Neural cell (in vitro differentiated cells): ENCODE data around the gene KDM3B. TPM values are rescaled to one million over a fixed set of nuclear protein-coding genes. Genes with fewer than 3 reads are reported as not detected.
A peak's percentile ranks its signal among the peaks of the same experiment; 100 is the strongest.
"Not testable (repeated sequence)": the region's sequence is repeated elsewhere in the genome, so short reads cannot be mapped to it uniquely, and the experiment has no call there.

Source experiments
- H2AFZ ChIP-seq: fragments of 200-600, 300-800 bp; sonication (generic), shearing (Covaris generic); 2 replicates; pipeline ENCODE4 v1.6.0; 2014; ENCODE audit warnings: low read depth, mild to moderate bottlenecking, antibody characterized with exemption, low read length, moderate library complexity
- H3F3A ChIP-seq: fragments of 200-600 bp; shearing (Covaris generic); 2 replicates; pipeline ENCODE4 v1.6.1; 2016; ENCODE audit warnings: mild to moderate bottlenecking, moderate library complexity, mixed read lengths, antibody characterized with exemption, low read length; ENCODE audit not compliant: insufficient read depth, poor library complexity, severe bottlenecking
- H3K27ac ChIP-seq: fragments of 200-600, 300-800 bp; sonication (generic), shearing (Covaris generic); 2 replicates; pipeline ENCODE4 v1.5.1; 2014; ENCODE audit warnings: mild to moderate bottlenecking, low read length, moderate library complexity
- H3K27me3 ChIP-seq: fragments of 300-800, 200-600 bp; sonication (generic), shearing (Covaris generic); 2 replicates; pipeline ENCODE4 v1.6.0; 2014; ENCODE audit warnings: mild to moderate bottlenecking, low read depth, low read length, moderate library complexity; ENCODE audit not compliant: insufficient read depth
- H3K36me3 ChIP-seq: fragments of 300-800, 200-600 bp; sonication (generic), shearing (Covaris generic); 2 replicates; pipeline ENCODE4 v1.5.1; 2014; ENCODE audit warnings: mild to moderate bottlenecking, antibody characterized with exemption, low read length, moderate library complexity; ENCODE audit not compliant: insufficient read depth
- H3K4me2 ChIP-seq: fragments of 300-800, 200-600 bp; sonication (generic), shearing (Covaris generic); 2 replicates; pipeline ENCODE4 v1.6.0; 2014; ENCODE audit warnings: mild to moderate bottlenecking, low read length
- H3K4me3 ChIP-seq: fragments of 300-800, 200-600 bp; sonication (generic), shearing (Covaris generic); 2 replicates; pipeline ENCODE4 v1.5.1; 2014; ENCODE audit warnings: mild to moderate bottlenecking, low read length, moderate library complexity
- H3K79me2 ChIP-seq: fragments of 200-600 bp; shearing (Covaris generic); replicated peaks from 2 replicates; pipeline ENCODE4 v1.6.0; 2014; ENCODE audit warnings: mild to moderate bottlenecking, low read length, moderate library complexity; ENCODE audit not compliant: insufficient read depth
- H3K9ac ChIP-seq: fragments of 300-800, 200-600 bp; sonication (generic), shearing (Covaris generic); 2 replicates; pipeline ENCODE4 v1.6.1; 2016; ENCODE audit warnings: mild to moderate bottlenecking, low read length, mixed read lengths
- H3K9me2 ChIP-seq: fragments of 200-600 bp; shearing (Covaris generic); 2 replicates; pipeline ENCODE4 v1.6.1; 2016; ENCODE audit warnings: mild to moderate bottlenecking, low read length, mixed read lengths; ENCODE audit not compliant: insufficient read depth
- H3K9me3 ChIP-seq: fragments of 200-600, 300-800 bp; sonication (generic), shearing (Covaris generic); 2 replicates; pipeline ENCODE4 v1.6.1; 2016; ENCODE audit warnings: mild to moderate bottlenecking, mixed run types, low read length, moderate library complexity, mixed read lengths
- H4K20me1 ChIP-seq: fragments of 200-600 bp; shearing (Covaris generic); 2 replicates; pipeline ENCODE4 v1.6.1; 2016; ENCODE audit warnings: mild to moderate bottlenecking, mixed run types; ENCODE audit not compliant: insufficient read depth
- EP300 ChIP-seq: fragments of 450-650 bp; conservative IDR thresholded peaks from 2 replicates; pipeline ENCODE4 v1.6.1; 2014; ENCODE audit warnings: antibody characterized with exemption, mild to moderate bottlenecking, moderate library complexity; ENCODE audit not compliant: poor library complexity, severe bottlenecking
- EZH2 ChIP-seq: fragments of 200-600, 300-800 bp; shearing (Covaris generic), sonication (generic); IDR thresholded peaks from 2 replicates; pipeline ENCODE4 v1.6.1; 2014; ENCODE audit warnings: antibody characterized with exemption, low read length, borderline replicate concordance, mild to moderate bottlenecking; ENCODE audit not compliant: insufficient read depth, poor library complexity, severe bottlenecking
- MXI1 ChIP-seq: fragments of 450-650 bp; conservative IDR thresholded peaks from 2 replicates; pipeline ENCODE4 v1.6.1; 2014; ENCODE audit warnings: antibody characterized with exemption, mild to moderate bottlenecking; ENCODE audit not compliant: poor library complexity, severe bottlenecking
- POLR2AphosphoS5 ChIP-seq: IDR thresholded peaks from 2 replicates; pipeline ENCODE4 v1.6.1; 2012
- RAD21 ChIP-seq: fragments of 450-650 bp; conservative IDR thresholded peaks from 2 replicates; pipeline ENCODE4 v1.6.1; 2014; ENCODE audit warnings: antibody characterized with exemption, mild to moderate bottlenecking, moderate library complexity
- SMC3 ChIP-seq: fragments of 450-650 bp; conservative IDR thresholded peaks from 2 replicates; pipeline ENCODE4 v1.6.1; 2014; ENCODE audit warnings: antibody characterized with exemption, mild to moderate bottlenecking, moderate library complexity; ENCODE audit not compliant: poor library complexity
- TAF1 ChIP-seq: IDR thresholded peaks from 2 replicates; pipeline ENCODE4 v1.6.1; 2012; ENCODE audit warnings: low read depth
- polyA plus RNA-seq: library from polyadenylated mRNA; depleted of rRNA; stranded (reverse); fragments of >200 nt; gene quantifications from 2 replicates; pipeline ENCODE4 v1.2.3, GENCODE V29; 2014
- TF ChIP-seq, protein P1 (sequence below): IDR thresholded peaks from 2 replicates; pipeline ENCODE4 v1.6.1; 2012; ENCODE audit warnings: borderline replicate concordance

KDM3B gene
- polyA plus RNA-seq, 1 donor from 2014 or later, result 58.7 TPM

DNA sequence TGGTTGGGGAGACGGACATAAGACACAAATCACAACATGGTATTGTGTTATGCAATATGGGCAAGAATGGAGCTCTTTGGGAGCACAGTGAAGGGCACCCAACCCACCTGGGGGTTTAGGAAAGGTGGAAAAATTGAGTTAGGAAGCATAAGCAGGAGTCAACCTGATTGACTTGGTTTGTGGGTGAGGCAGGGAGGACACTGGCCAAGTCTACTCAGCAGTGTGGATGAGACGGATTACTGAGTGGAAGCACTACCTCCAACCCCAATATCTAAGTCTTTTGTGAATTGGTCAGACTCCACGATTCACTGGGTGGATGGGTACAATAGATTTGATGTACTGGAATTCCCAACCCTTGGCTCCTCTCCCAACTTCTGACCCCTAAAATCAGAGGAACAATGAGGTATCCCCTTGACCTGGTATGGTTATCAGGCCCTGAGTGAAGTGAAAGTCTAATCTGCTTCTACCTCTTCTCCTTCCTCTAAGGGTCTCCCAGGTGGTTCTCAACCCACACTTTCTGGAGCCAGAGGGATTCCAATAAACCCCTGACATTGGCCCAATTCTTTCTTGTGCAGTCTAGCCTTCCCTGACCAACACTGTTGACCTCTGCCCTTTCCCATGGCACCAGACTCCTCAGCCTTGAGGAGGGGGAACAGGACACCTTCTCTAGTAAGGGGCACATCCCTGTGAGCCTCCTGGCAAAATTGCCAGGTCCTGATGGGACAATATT, 118.0 kb downstream of the KDM3B start:
- Histone ChIP-seq H3K79me2 (no peaks in the 10 kb centered on the region), H3F3A (no peaks in the 10 kb centered on the region), H3K36me3 (no peaks in the 10 kb centered on the region), H3K27ac (no peak overlapping the region), H3K4me2 (no peak overlapping the region), H3K27me3 (peaks cover 23% of the 10 kb centered on the region), H3K9me2 (no peaks in the 10 kb centered on the region), H3K4me3 (no peak overlapping the region), H3K9me3 (no peaks in the 10 kb centered on the region), H2AFZ (no peak overlapping the region), H3K9ac (no peak overlapping the region), H4K20me1 (peaks cover 4% of the 10 kb centered on the region)
- TF ChIP-seq MXI1, result no peak
- TF ChIP-seq POLR2AphosphoS5, result peak; percentile 51

DNA sequence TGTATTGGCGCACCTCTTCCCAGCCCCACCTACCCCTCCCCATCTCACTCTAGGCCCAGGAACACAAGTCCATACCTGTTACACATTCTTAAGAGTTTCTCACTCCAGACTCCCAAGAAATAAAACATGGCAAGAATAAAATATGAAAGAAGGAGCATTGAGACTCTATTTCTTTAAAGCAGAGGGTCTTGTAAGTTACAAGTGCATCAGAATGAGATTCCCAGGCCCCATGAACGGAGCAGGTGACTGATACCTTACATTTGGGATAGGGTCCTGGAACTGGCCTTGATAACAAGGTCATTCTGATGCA, 118.5 kb downstream of the KDM3B start:
- Histone ChIP-seq H3K27me3 (peaks cover 19% of the 10 kb centered on the region), H3K9me3 (no peaks in the 10 kb centered on the region), H3K36me3 (no peaks in the 10 kb centered on the region), H4K20me1 (peaks cover 3% of the 10 kb centered on the region), H2AFZ (no peak overlapping the region), H3K9ac (no peak overlapping the region), H3K4me3 (no peak overlapping the region), H3F3A (no peaks in the 10 kb centered on the region), H3K9me2 (no peaks in the 10 kb centered on the region), H3K4me2 (no peak overlapping the region), H3K79me2 (no peaks in the 10 kb centered on the region), H3K27ac (no peak overlapping the region)
- no peak for TF ChIP-seq MXI1
- TF ChIP-seq SMC3, result no peak
- TF ChIP-seq RAD21, result no peak
- no peak for TF ChIP-seq EP300
- TF ChIP-seq, protein P1, sequence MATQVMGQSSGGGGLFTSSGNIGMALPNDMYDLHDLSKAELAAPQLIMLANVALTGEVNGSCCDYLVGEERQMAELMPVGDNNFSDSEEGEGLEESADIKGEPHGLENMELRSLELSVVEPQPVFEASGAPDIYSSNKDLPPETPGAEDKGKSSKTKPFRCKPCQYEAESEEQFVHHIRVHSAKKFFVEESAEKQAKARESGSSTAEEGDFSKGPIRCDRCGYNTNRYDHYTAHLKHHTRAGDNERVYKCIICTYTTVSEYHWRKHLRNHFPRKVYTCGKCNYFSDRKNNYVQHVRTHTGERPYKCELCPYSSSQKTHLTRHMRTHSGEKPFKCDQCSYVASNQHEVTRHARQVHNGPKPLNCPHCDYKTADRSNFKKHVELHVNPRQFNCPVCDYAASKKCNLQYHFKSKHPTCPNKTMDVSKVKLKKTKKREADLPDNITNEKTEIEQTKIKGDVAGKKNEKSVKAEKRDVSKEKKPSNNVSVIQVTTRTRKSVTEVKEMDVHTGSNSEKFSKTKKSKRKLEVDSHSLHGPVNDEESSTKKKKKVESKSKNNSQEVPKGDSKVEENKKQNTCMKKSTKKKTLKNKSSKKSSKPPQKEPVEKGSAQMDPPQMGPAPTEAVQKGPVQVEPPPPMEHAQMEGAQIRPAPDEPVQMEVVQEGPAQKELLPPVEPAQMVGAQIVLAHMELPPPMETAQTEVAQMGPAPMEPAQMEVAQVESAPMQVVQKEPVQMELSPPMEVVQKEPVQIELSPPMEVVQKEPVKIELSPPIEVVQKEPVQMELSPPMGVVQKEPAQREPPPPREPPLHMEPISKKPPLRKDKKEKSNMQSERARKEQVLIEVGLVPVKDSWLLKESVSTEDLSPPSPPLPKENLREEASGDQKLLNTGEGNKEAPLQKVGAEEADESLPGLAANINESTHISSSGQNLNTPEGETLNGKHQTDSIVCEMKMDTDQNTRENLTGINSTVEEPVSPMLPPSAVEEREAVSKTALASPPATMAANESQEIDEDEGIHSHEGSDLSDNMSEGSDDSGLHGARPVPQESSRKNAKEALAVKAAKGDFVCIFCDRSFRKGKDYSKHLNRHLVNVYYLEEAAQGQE, result no peak
- TF ChIP-seq EZH2, result no peak
- TF ChIP-seq POLR2AphosphoS5, result no peak

DNA sequence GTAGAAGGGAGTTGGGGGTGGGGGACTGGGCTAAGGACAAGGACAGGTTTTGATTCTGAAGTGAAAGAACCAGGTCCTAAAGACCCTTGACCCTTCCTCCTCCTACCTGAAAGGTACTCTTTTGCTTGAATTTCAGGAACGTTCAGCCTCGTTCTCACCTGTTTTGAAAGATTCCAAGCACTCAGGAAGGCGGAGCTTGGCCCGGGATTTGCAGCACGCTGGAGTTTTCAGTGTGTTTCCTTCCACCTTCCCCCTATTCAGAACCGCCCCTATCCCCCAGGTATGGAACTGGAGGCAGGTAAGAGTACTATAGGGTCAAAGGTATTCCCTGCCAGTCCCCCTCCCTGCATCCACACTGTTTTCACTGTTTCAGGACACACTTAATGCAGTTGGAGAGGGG, 119.9 kb downstream of the KDM3B start:
- Histone ChIP-seq H3K4me2 (no peak overlapping the region), H3K27ac (no peak overlapping the region), H2AFZ (no peak overlapping the region), H3K9me2 (no peaks in the 10 kb centered on the region), H3K27me3 (peaks cover 5% of the 10 kb centered on the region), H3K4me3 (no peak overlapping the region), H3K9me3 (no peaks in the 10 kb centered on the region), H3K79me2 (no peaks in the 10 kb centered on the region), H3K36me3 (no peaks in the 10 kb centered on the region), H3F3A (no peaks in the 10 kb centered on the region), H4K20me1 (no peaks in the 10 kb centered on the region), H3K9ac (no peak overlapping the region)
- TF ChIP-seq POLR2AphosphoS5 (no peak), RAD21 (no peak), TAF1 (no peak), EP300 (no peak)

DNA sequence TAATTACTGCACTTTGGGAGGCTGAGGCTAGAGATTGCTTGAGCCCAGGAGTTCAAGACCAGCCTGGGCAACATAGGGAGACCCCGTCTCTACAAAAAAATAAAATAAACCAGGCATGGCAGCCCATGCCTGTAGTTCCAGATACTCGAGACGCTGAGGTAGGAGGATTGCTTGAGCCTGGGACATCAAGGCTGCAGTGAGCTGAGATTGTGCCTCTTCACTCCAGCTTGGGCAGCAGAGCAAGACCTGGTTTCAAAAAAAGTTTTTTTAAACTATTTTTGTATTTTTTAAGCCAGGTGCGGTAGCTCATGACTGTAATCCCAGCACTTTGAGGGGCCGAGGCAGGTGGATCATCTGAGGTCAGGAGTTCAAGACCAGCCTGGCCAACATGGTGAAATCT, 120.7 kb downstream of the KDM3B start:
- H3F3A ChIP-seq, H3K27ac ChIP-seq, H3K9me3 ChIP-seq, H2AFZ ChIP-seq, H3K4me2 ChIP-seq, H3K9me2 ChIP-seq, H3K79me2 ChIP-seq, H3K27me3 ChIP-seq, H3K4me3 ChIP-seq, H3K36me3 ChIP-seq, H3K9ac ChIP-seq, H4K20me1 ChIP-seq: not testable (repeated sequence)
